ENCODE results near the gene KIF1B. TPM values are rescaled to one million over a fixed set of nuclear protein-coding genes. Genes with fewer than 3 reads are reported as not detected.

KIF1B gene
- total and polyA plus RNA-seq, 10 of the 15 experiments (the other 5 are each of a cell fraction or from before 2014, with no cell fraction given): 2.1 to 16.5 (median 8.7) TPM

- TF ChIP-seq SUPT20H (IDR thresholded peaks at IDR 0.05; ENCODE audit: borderline replicate concordance, control insufficient read depth, low read depth, low read length): no peak
- TF ChIP-seq BCL3 (IDR thresholded peaks at IDR 0.05; ENCODE audit: borderline replicate concordance, insufficient read depth, low read depth, low read length, poor library complexity, severe bottlenecking): no peak
- TF ChIP-seq KAT2A (conservative IDR thresholded peaks at IDR 0.05; ENCODE audit: control insufficient read depth, low read depth, low read length): no peak
- TF ChIP-seq CEBPB (IDR thresholded peaks at IDR 0.05; ENCODE audit: borderline replicate concordance in 1 of 2, low read depth in 2 of 2, low read length in 2 of 2): no peak
- 0 out of 2 replicates have a peak, but pooled peaks have one; percentile 41 for TF ChIP-seq POLR2AphosphoS2 (IDR thresholded peaks at IDR 0.05; ENCODE audit: low read depth, low read length)
- TF ChIP-seq MXI1 (IDR thresholded peaks at IDR 0.05; ENCODE audit: low read depth, low read length): peak; percentile 88
- TF ChIP-seq SREBF1 (IDR thresholded peaks at IDR 0.05; ENCODE audit: low read length): peak; percentile 73
- peak; percentile 99 for TF ChIP-seq NFYB (IDR thresholded peaks at IDR 0.05; ENCODE audit: insufficient read depth, low read depth, low read length)
- TF ChIP-seq KLF5 (IDR thresholded peaks at IDR 0.05; ENCODE audit: partially characterized antibody): peak; percentile 39
- TF ChIP-seq SP1 (IDR thresholded peaks at IDR 0.05; ENCODE audit: low read depth, low read length): peak; percentile 100
- TF ChIP-seq TBL1XR1 (IDR thresholded peaks at IDR 0.05; ENCODE audit: low read depth, low read length): no peak
- peak; percentile 83 for TF ChIP-seq FOS (IDR thresholded peaks at IDR 0.05; ENCODE audit: borderline replicate concordance, extremely low read depth, insufficient read length)
- TF ChIP-seq SIN3A (IDR thresholded peaks at IDR 0.05; ENCODE audit: low read depth, low read length): peak; percentile 91
- peak; percentile 93 for TF ChIP-seq E4F1 (IDR thresholded peaks at IDR 0.05; ENCODE audit: borderline replicate concordance, partially characterized antibody)
- TF ChIP-seq ZBED1 (IDR thresholded peaks at IDR 0.05; ENCODE audit: borderline replicate concordance): no peak
- TF ChIP-seq RFX5 (IDR thresholded peaks at IDR 0.05; ENCODE audit: low read depth, low read length): no peak
- TF ChIP-seq MEF2B (IDR thresholded peaks at IDR 0.05; ENCODE audit: partially characterized antibody, poor library complexity, severe bottlenecking): peak; percentile 44
- TF ChIP-seq CREB1 (IDR thresholded peaks at IDR 0.05; ENCODE audit: low read depth): peak; percentile 88
- TF ChIP-seq BMI1 (IDR thresholded peaks at IDR 0.05; ENCODE audit: borderline replicate concordance): peak; percentile 92
- no peak for TF ChIP-seq RB1 (IDR thresholded peaks at IDR 0.05; ENCODE audit: borderline replicate concordance)
- TF ChIP-seq REST (IDR thresholded peaks at IDR 0.05; ENCODE audit: low read depth, low read length): no peak
These were observed 188.5 kb downstream of the KIF1B start, which contains the start of gene PGD (continued) for GRCh38 chr1:10398734-10399443.
